ENCODE measurements around the gene RFC1. TPM values are rescaled to one million over a fixed set of nuclear protein-coding genes. Genes with fewer than 3 reads are reported as not detected.

RFC1 gene
- total and polyA plus RNA-seq, 2 donors (not counting 3 experiments of a cell fraction or from before 2014, with no cell fraction given), result 12.9 to 57.1 TPM

GRCh38 chr4:39256436-39256835 is 109.7 kb downstream of the RFC1 start:
- dilution Hi-C loops (cut with MboI; ENCODE audit: extremely low pct_ligation_motif_present, low sequenced_read_pairs), result no loop called here
- Histone ChIP-seq H3K36me3 (ENCODE audit: control insufficient read depth in 2 of 2, extremely low read depth in 1 of 2, insufficient read depth in 2 of 2, low read length in 2 of 2) (no peaks in the 10 kb centered on the region), H3K27me3 (ENCODE audit: control insufficient read depth in 2 of 2, insufficient read depth in 2 of 2, low read length in 2 of 2) (no peaks in the 10 kb centered on the region), H3K9me1 (replicated peaks; ENCODE audit: control insufficient read depth, extremely low read depth, insufficient read depth, low read length) (no peaks in the 10 kb centered on the region), H3K9ac (replicated peaks; ENCODE audit: extremely low read depth, insufficient read depth, low read length) (peak overlapping the region; percentile 84), H2AFZ (ENCODE audit: low read depth, low read length) (peak overlapping the region; percentile 8), H4K20me1 (replicated peaks; ENCODE audit: control insufficient read depth, extremely low read depth, insufficient read depth, low read length) (no peaks in the 10 kb centered on the region), H3K4me2 (ENCODE audit: insufficient read depth, low read length) (peak overlapping the region; percentile 80), H3K79me2 (ENCODE audit: control insufficient read depth, insufficient read depth, low read length) (no peaks in the 10 kb centered on the region), H3K9me3 (replicated peaks; ENCODE audit: control insufficient read depth, insufficient read depth, low read length) (no peaks in the 10 kb centered on the region), H3K27ac (ENCODE audit: insufficient read depth, low read depth, low read length) (peak overlapping the region; percentile 91), H3K4me1 (ENCODE audit: control insufficient read depth, extremely low read depth, insufficient read depth, low read length) (peaks cover 32% of the 10 kb centered on the region), H3K4me3 (replicated peaks in 1 of 3; ENCODE audit: insufficient read depth in 1 of 3, low read depth in 1 of 3, low read length in 3 of 3) (no peak overlapping the region)
- CTCF ChIA-PET, result interaction anchor here (0.9 to 2.4 kb wide), 5 partner anchors 12 to 55 kb away, joined by 3 to 8 read pairs (median 6); no protein-coding TSS in a partner anchor
- BruUV-seq (replicated peaks), result no TSS peak
- no peak for TF ChIP-seq GATA2 (IDR thresholded peaks at IDR 0.05; ENCODE audit: insufficient read depth, insufficient read length, low read depth, low read length)
- no peak for TF ChIP-seq MAX (IDR thresholded peaks at IDR 0.05; ENCODE audit: insufficient read depth, insufficient read length)
- no peak for TF ChIP-seq EZH2 (IDR thresholded peaks at IDR 0.05; ENCODE audit: borderline replicate concordance, low read depth, low read length, severe bottlenecking)
- FAIRE-seq, result peak; percentile 59
- intact Hi-C loops (cut with micrococcal nuclease), result loop anchor here (5.0 to 10.0 kb wide), 4 partner anchors 46 to 268 kb away; partner anchors contain the start of gene UGDH
- POLR2A ChIA-PET, result interaction anchor here (0.8 kb wide), 1 partner anchor 202 kb away, joined by 3 read pairs; the partner anchor contains the start of genes LIAS and RPL9
- peak; percentile 94 for DNase-seq (ENCODE audit: low read depth, low spot score)

GRCh38 chr4:39255871-39256270 is 110.3 kb downstream of the RFC1 start:
- peak overlapping the region; percentile 84 for H3K9ac ChIP-seq (replicated peaks; ENCODE audit: extremely low read depth, insufficient read depth, low read length)
- peak overlapping the region; percentile 91 for H3K27ac ChIP-seq (ENCODE audit: insufficient read depth, low read depth, low read length)
- H3K4me1 ChIP-seq (ENCODE audit: control insufficient read depth, extremely low read depth, insufficient read depth, low read length), result peaks cover 32% of the 10 kb centered on the region
- BruUV-seq (replicated peaks), result no TSS peak
- no peaks in the 10 kb centered on the region for H4K20me1 ChIP-seq (replicated peaks; ENCODE audit: control insufficient read depth, extremely low read depth, insufficient read depth, low read length)
- H3K4me3 ChIP-seq (replicated peaks in 1 of 3; ENCODE audit: insufficient read depth in 1 of 3, low read depth in 1 of 3, low read length in 3 of 3), result peak overlapping the region in 1 of 3 experiments; percentile 12
- ChIA-PET CTCF (interaction anchor here (0.9 to 2.4 kb wide), 8 partner anchors 11 to 200 kb away, joined by 3 to 8 read pairs (median 4); partner anchors contain the start of gene RFC1), POLR2A (interaction anchor here (0.8 kb wide), 1 partner anchor 203 kb away, joined by 3 read pairs; the partner anchor contains the start of genes LIAS and RPL9)
- DNase-seq (ENCODE audit: low read depth, low spot score) (peak; percentile 90), FAIRE-seq (peak; percentile 48)
- intact Hi-C loops (cut with micrococcal nuclease) (loop anchor here (1.0 to 10.0 kb wide), 8 partner anchors 28 to 269 kb away; partner anchors contain the start of genes LIAS, UGDH and WDR19), dilution Hi-C loops (cut with MboI; ENCODE audit: extremely low pct_ligation_motif_present, low sequenced_read_pairs) (no loop called here)
- peak overlapping the region; percentile 8 for H2AFZ ChIP-seq (ENCODE audit: low read depth, low read length)
- no peaks in the 10 kb centered on the region for H3K79me2 ChIP-seq (ENCODE audit: control insufficient read depth, insufficient read depth, low read length)
- H3K9me1 ChIP-seq (replicated peaks; ENCODE audit: control insufficient read depth, extremely low read depth, insufficient read depth, low read length), result no peaks in the 10 kb centered on the region
- TF ChIP-seq CTCF (IDR thresholded peaks at IDR 0.05; ENCODE audit: extremely low read depth in 1 of 2, insufficient read depth in 1 of 2, low read depth in 1 of 2, low read length in 2 of 2) (no peak), FOS (IDR thresholded peaks at IDR 0.05; ENCODE audit: borderline replicate concordance, insufficient read depth, low read length) (no peak), MYC (IDR thresholded peaks at IDR 0.05; ENCODE audit: low read depth, low read length) (no peak), JUN (IDR thresholded peaks at IDR 0.05; ENCODE audit: borderline replicate concordance, insufficient read depth, insufficient read length, low read depth) (no peak), MAX (IDR thresholded peaks at IDR 0.05; ENCODE audit: insufficient read depth, insufficient read length) (no peak), POLR2A (IDR thresholded peaks at IDR 0.05; ENCODE audit: low read depth, low read length) (no peak), POLR2AphosphoS5 (IDR thresholded peaks at IDR 0.05; ENCODE audit: insufficient read depth, low read depth, low read length) (no peak), GATA2 (IDR thresholded peaks at IDR 0.05; ENCODE audit: insufficient read depth, insufficient read length, low read depth, low read length) (no peak), EZH2 (IDR thresholded peaks at IDR 0.05; ENCODE audit: borderline replicate concordance, low read depth, low read length, severe bottlenecking) (no peak)
- no peaks in the 10 kb centered on the region for H3K9me3 ChIP-seq (replicated peaks; ENCODE audit: control insufficient read depth, insufficient read depth, low read length)
- H3K4me2 ChIP-seq (ENCODE audit: insufficient read depth, low read length), result peak overlapping the region; percentile 80
- H3K27me3 ChIP-seq (ENCODE audit: control insufficient read depth in 2 of 2, insufficient read depth in 2 of 2, low read length in 2 of 2), result no peaks in the 10 kb centered on the region
- H3K36me3 ChIP-seq (ENCODE audit: control insufficient read depth in 2 of 2, extremely low read depth in 1 of 2, insufficient read depth in 2 of 2, low read length in 2 of 2), result no peaks in the 10 kb centered on the region

All from endothelial cell of umbilical vein (primary cell).